Measurements from ENCODE around the gene ARAF.
A peak's percentile ranks its signal among the peaks of the same experiment; 100 is the strongest.

GRCh38 chrX:47556045-47556623 is 4.9 kb upstream of the ARAF start:
- TF ChIP-seq TAF1 (IDR thresholded peaks at IDR 0.05; ENCODE audit: borderline replicate concordance, low read depth, low read length) (no peak), POLR2A (IDR thresholded peaks at IDR 0.05; ENCODE audit: low read depth, low read length) (peak; percentile 75; the same call in 1 of the 2 replicates), POLR2AphosphoS5 (IDR thresholded peaks at IDR 0.05; ENCODE audit: low read depth, low read length) (peak; percentile 46; the same call in 1 of the 2 replicates)

Data from GM12892 (cell line).